Erythroblast (primary cell): ENCODE data around the gene GPC6.

Source experiments
- GATA1 ChIP-seq: IDR thresholded peaks from 2 replicates; pipeline ENCODE4 v1.6.1; 2011; ENCODE audit warnings: low read depth, mild to moderate bottlenecking, control low read depth, low read length, moderate library complexity
- POLR2A ChIP-seq: IDR thresholded peaks from 2 replicates; pipeline ENCODE4 v1.6.1; 2011; ENCODE audit warnings: mild to moderate bottlenecking, low read length

DNA sequence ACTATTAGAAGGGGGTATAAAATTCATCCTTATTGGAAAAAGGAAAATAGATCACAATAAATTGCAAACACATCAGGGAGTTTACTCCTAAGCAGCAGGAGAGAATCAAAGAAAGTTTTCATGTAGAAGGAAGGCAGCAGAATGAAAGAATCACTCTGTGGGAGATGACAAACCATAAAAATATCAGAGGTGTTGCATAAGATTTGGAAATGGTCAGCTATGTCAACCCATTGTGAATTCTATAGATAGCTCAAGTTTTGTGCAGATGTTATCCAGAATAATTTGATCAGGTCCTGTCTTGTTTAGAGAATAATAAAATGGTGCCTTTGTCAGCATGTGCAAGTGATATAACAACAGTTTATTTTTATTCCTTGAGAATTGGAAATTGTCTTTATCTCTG, 630.5 kb downstream of the GPC6 start:
- TF ChIP-seq POLR2A, result no peak
- no peak for TF ChIP-seq GATA1
